MCF 10A (cell line): Measurements from ENCODE around the gene SSNA1. TPM values are rescaled to one million over a fixed set of nuclear protein-coding genes. Genes with fewer than 3 reads are reported as not detected.

Experiments
- BruUV-seq: library from RNA; stranded (reverse); fragments of 400-500 nt; replicated peaks from 2 replicates; lab custom pipeline; 2021; lab: Mats Ljungman, UMichigan
- CTCF ChIA-PET: fragments of 300-600 bp; sonication (Branson Sonifier 250); formaldehyde crosslinking; extraction: SDS; loops from one replicate; lab custom pipeline; 2021; ENCODE audit warnings: antibody characterized with exemption, inconsistent platforms; lab: Yijun Ruan, JAX
- POLR2A ChIA-PET: fragments of 300-600, 350-650 bp; sonication (Branson Sonifier 250); formaldehyde crosslinking; extraction: SDS; loops from one replicate; lab custom pipeline; 2020; ENCODE audit warnings: antibody characterized with exemption, inconsistent platforms; lab: Yijun Ruan, JAX
- DNase-seq: peaks from one replicate; pipeline ENCODE4 v3.0.0-alpha.2; 2018; ENCODE audit not compliant: unreplicated experiment
- H3K27ac Mint-ChIP-seq: one replicate; pipeline ENCODE4 v1.8.0; 2022; ENCODE audit warnings: mild to moderate bottlenecking, low read depth, mixed read lengths; ENCODE audit not compliant: unreplicated experiment
- H3K27me3 Mint-ChIP-seq: one replicate; pipeline ENCODE4 v1.8.0; 2022; ENCODE audit warnings: mixed read lengths; ENCODE audit not compliant: insufficient read depth, unreplicated experiment
- H3K36me3 Mint-ChIP-seq: one replicate; pipeline ENCODE4 v1.8.0; 2022; ENCODE audit warnings: mild to moderate bottlenecking, moderate library complexity, mixed read lengths; ENCODE audit not compliant: insufficient read depth, unreplicated experiment
- H3K4me1 Mint-ChIP-seq: one replicate; pipeline ENCODE4 v1.8.0; 2022; ENCODE audit warnings: mixed read lengths; ENCODE audit not compliant: insufficient read depth, unreplicated experiment
- H3K4me3 Mint-ChIP-seq: one replicate; pipeline ENCODE4 v1.8.0; 2022; ENCODE audit warnings: mild to moderate bottlenecking, moderate library complexity, mixed read lengths; ENCODE audit not compliant: unreplicated experiment
- H3K9me3 Mint-ChIP-seq: one replicate; pipeline ENCODE4 v1.8.0; 2022; ENCODE audit warnings: mixed read lengths; ENCODE audit not compliant: unreplicated experiment
- CTCF ChIP-seq: fragments of 200-600 bp; IDR thresholded peaks from one replicate; pipeline ENCODE4 v1.8.0; 2022; ENCODE audit warnings: antibody characterized with exemption, mild to moderate bottlenecking; ENCODE audit not compliant: unreplicated experiment
- intact Hi-C: fragments of 100-400 bp; cut with micrococcal nuclease; formaldehyde crosslinking; loops from 2 replicates; pipeline ENCODE4 v1.14.1; 2022
- total RNA-seq: library from RNA; stranded (reverse); gene quantifications from 2 replicates; pipeline ENCODE4 v1.2.3, GENCODE V29; 2022

Gene SSNA1
- total RNA-seq, 1 experiment from 2014 or later = 81.4 TPM

DNA sequence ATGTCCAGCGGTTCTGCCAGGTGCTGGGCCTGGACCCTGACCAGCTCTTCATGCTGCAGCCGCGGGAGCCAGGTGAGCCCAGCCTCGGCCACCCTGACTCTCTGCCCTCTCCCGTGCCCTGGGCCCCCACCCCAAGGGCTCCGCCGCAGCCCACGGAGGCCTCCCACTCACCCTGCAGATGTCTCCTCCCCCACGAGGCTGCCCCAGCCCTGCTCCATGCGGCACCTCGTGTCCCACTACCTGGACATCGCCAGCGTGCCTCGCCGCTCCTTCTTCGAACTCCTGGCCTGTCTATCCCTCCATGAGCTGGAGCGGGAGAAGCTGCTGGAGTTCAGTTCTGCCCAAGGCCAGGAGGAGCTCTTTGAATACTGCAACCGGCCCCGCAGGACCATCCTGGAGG lies 26.1 kb downstream of the SSNA1 start:
- no peak for TF ChIP-seq CTCF
- H3K27me3 Mint-ChIP-seq = no peaks in the 10 kb centered on the region
- peaks cover 5% of the 10 kb centered on the region for H3K4me1 Mint-ChIP-seq
- no peak for DNase-seq
- ChIA-PET CTCF (interaction anchor here (0.6 kb wide), 1 partner anchor 185 kb away, joined by 3 read pairs; no protein-coding TSS in a partner anchor), POLR2A (interaction anchor here (1.2 to 3.8 kb wide), 2 partner anchors 9 kb away, joined by 3 to 38 read pairs; partner anchors contain the start of genes NDOR1 and TMEM203)
- BruUV-seq = no TSS peak
- no peaks in the 10 kb centered on the region for H3K9me3 Mint-ChIP-seq
- no peak overlapping the region for H3K4me3 Mint-ChIP-seq
- H3K27ac Mint-ChIP-seq = no peak overlapping the region
- peaks cover 17% of the 10 kb centered on the region for H3K36me3 Mint-ChIP-seq
- intact Hi-C loops = no loop called here

DNA sequence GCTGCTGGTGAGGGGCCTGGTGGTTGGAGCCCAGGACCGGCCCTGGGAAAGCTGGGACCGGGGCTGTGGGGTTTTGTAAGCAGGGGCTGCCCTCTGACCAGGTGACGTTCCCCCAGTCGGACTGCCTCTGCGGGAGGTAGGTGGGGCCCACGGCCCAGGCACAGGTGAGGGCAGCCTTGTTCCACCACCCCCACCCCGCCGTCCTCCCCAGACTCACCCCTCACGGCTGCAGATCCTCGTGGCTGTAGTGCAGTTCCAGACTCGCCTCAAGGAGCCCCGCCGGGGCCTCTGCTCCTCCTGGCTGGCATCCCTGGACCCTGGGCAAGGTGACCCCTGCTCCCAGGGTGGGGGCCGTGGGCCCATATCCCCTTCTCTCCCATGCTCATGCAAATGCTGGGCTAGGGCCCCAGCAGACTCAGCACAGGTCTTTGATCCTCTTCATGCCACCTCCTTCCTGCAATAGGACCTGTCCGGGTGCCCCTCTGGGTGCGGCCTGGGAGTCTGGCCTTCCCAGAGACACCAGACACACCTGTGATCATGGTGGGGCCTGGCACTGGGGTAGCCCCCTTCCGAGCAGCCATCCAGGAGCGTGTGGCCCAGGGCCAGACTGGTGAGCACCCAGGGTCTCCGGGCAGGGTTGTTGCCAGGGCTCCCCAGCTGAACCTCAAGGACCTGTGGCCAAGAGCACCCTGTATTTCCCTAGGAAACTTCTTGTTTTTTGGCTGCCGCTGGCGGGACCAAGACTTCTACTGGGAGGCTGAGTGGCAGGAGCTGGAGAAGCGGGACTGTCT lies 26.9 kb downstream of the SSNA1 start:
- ChIA-PET CTCF (interaction anchor here (1.2 kb wide), 1 partner anchor 12 kb away, joined by 3 read pairs; no protein-coding TSS in a partner anchor), POLR2A (interaction anchor here (0.7 to 3.8 kb wide), 4 partner anchors 8 to 27 kb away, joined by 3 to 38 read pairs (median 4); partner anchors contain the start of genes NDOR1, RNF224, SSNA1 and TMEM203)
- TSS peak; percentile 9 for BruUV-seq

GRCh38 chr9:137216188-137216965 lies 27.9 kb downstream of the SSNA1 start:
- intact Hi-C loops = no loop called here
- Mint-ChIP-seq H3K27ac (no peak overlapping the region), H3K4me1 (peaks cover 5% of the 10 kb centered on the region), H3K9me3 (no peaks in the 10 kb centered on the region), H3K36me3 (peaks cover 12% of the 10 kb centered on the region), H3K4me3 (no peak overlapping the region), H3K27me3 (no peaks in the 10 kb centered on the region)
- POLR2A ChIA-PET = interaction anchor here (0.7 to 3.8 kb wide), 7 partner anchors 10 to 46 kb away, joined by 3 to 38 read pairs (median 5); partner anchors contain the start of genes ANAPC2, NDOR1, RNF224 and SSNA1
- DNase-seq = no peak
- CTCF ChIA-PET = interaction anchor here (0.6 to 1.4 kb wide), 3 partner anchors 9 to 17 kb away, joined by 3 to 6 read pairs (median 3); no protein-coding TSS in a partner anchor
- BruUV-seq = no TSS peak
- TF ChIP-seq CTCF = no peak

More for the DNA sequence above, 26.9 kb downstream of the SSNA1 start:
- TF ChIP-seq CTCF = no peak
- Mint-ChIP-seq H3K27ac (no peak overlapping the region), H3K36me3 (peaks cover 12% of the 10 kb centered on the region), H3K27me3 (no peaks in the 10 kb centered on the region), H3K4me3 (no peak overlapping the region), H3K9me3 (no peaks in the 10 kb centered on the region), H3K4me1 (peaks cover 5% of the 10 kb centered on the region)
- intact Hi-C loops = no loop called here
- DNase-seq = no peak
